Measurements from ENCODE around the gene NLGN1.
"Not testable (repeated sequence)": the region's sequence is repeated elsewhere in the genome, so short reads cannot be mapped to it uniquely, and the experiment has no call there.

NLGN1 gene

GRCh38 chr3:174197416-174197815, 799.9 kb downstream of the NLGN1 start:
- DNase-seq, result no peak

GRCh38 chr3:174198199-174198598, 800.7 kb downstream of the NLGN1 start:
- DNase-seq, result no peak

- DNase-seq, result no peak
Measured at GRCh38 chr3:174199696-174200095, 802.2 kb downstream of the NLGN1 start.

GRCh38 chr3:174202116-174202515, 804.6 kb downstream of the NLGN1 start:
- DNase-seq, result no peak

GRCh38 chr3:174202561-174202960, 805.0 kb downstream of the NLGN1 start:
- DNase-seq, result no peak

- no peak for DNase-seq
Measured at GRCh38 chr3:174204765-174205164, 807.2 kb downstream of the NLGN1 start.

- DNase-seq, result no peak
Measured at GRCh38 chr3:174206607-174207192, 809.2 kb downstream of the NLGN1 start.

- DNase-seq, result no peak
Measured at GRCh38 chr3:174208161-174208560, 810.6 kb downstream of the NLGN1 start.

- DNase-seq, result not testable (repeated sequence)
Measured at GRCh38 chr3:174211896-174212295, 814.4 kb downstream of the NLGN1 start.

- DNase-seq, result no peak
Measured at GRCh38 chr3:174215456-174215855, 817.9 kb downstream of the NLGN1 start.

GRCh38 chr3:174216019-174216418, 818.5 kb downstream of the NLGN1 start:
- DNase-seq, result no peak

GRCh38 chr3:174216946-174217718, 819.6 kb downstream of the NLGN1 start:
- no peak for DNase-seq

- no peak for DNase-seq
Measured at GRCh38 chr3:174218016-174218415, 820.5 kb downstream of the NLGN1 start.

- no peak for DNase-seq
Measured at GRCh38 chr3:174219738-174220137, 822.2 kb downstream of the NLGN1 start.

- DNase-seq, result no peak
Measured at GRCh38 chr3:174220775-174221554, 823.4 kb downstream of the NLGN1 start.

- DNase-seq, result no peak
Measured at GRCh38 chr3:174223042-174223441, 825.5 kb downstream of the NLGN1 start.

- DNase-seq, result no peak
Measured at GRCh38 chr3:174223626-174224025, 826.1 kb downstream of the NLGN1 start.

- no peak for DNase-seq
Measured at GRCh38 chr3:174229916-174230315, 832.4 kb downstream of the NLGN1 start.

GRCh38 chr3:174232028-174232657, 834.6 kb downstream of the NLGN1 start:
- not testable (repeated sequence) for DNase-seq

- no peak for DNase-seq
Measured at GRCh38 chr3:174232658-174233429, 835.3 kb downstream of the NLGN1 start.

- no peak for DNase-seq
Measured at GRCh38 chr3:174233511-174233910, 836.0 kb downstream of the NLGN1 start.

GRCh38 chr3:174242311-174243041, 844.9 kb downstream of the NLGN1 start:
- DNase-seq, result no peak
